ENCODE data around the gene ERC1.

DNA sequence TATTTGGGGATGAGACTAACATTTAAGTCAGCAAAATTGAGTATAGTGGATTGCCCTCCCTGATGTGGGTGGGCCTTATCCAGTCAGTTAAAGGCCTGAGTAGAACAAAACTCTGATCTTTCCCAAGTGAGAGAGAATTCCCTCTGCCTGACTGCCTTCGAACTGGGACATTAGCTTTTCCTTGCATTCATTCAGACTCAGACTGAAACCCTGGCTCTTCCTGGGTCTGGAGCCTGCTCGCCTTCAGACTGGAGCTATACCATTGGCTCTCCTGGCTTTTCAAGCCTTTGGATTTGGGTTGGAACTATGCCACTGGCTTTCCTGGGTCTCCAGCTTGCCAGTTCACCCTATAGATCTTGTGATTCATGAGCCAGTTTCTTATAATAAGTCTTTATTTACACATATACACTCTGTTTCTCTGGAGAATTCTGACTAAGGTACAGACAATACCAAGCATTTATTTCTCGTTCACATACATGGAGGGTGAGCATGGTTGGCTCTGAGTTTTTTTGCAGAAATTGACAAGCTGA, 296.5 kb downstream of the ERC1 start:
- no peak for TF ChIP-seq POLR2AphosphoS5 (IDR thresholded peaks at IDR 0.05; ENCODE audit: borderline replicate concordance, low read depth, low read length)
- TF ChIP-seq EZH2 (IDR thresholded peaks at IDR 0.05): no peak
- no peak for TF ChIP-seq FOXP2 (optimal IDR thresholded peaks at IDR 0.05; ENCODE audit: control extremely low read depth, extremely low read length, insufficient read depth)
